Calu3 (cell line): ENCODE results near the gene VWA5A. TPM values are rescaled to one million over a fixed set of nuclear protein-coding genes. Genes with fewer than 3 reads are reported as not detected.

ENCODE experiments used
- Bru-seq: library from RNA; stranded (reverse); fragments of 400-500 nt; gene quantifications from one replicate; lab custom pipeline; 2021; lab: Mats Ljungman, UMichigan
- BruChase-seq, 2 experiments: library from RNA; stranded (reverse); fragments of 400-500 nt; gene quantifications; one replicate each; lab custom pipeline; 2021; lab: Mats Ljungman, UMichigan
- BruUV-seq: library from RNA; stranded (reverse); fragments of 400-500 nt; replicated peaks from 2 replicates; lab custom pipeline; 2021; lab: Mats Ljungman, UMichigan
- CTCF ChIA-PET: fragments of 300-600 bp; sonication (Branson Sonifier 250); formaldehyde crosslinking; loops from one replicate; lab custom pipeline; 2022; ENCODE audit warnings: antibody characterized with exemption; lab: Charles Lee
- DNase-seq: peaks from one replicate; pipeline ENCODE4 v3.0.0; 2022
- H3K27ac Mint-ChIP-seq: one replicate; pipeline ENCODE4 v1.8.0; 2022; ENCODE audit warnings: mixed read lengths; ENCODE audit not compliant: unreplicated experiment
- H3K27me3 Mint-ChIP-seq: one replicate; pipeline ENCODE4 v1.8.0; 2022; ENCODE audit warnings: mixed read lengths; ENCODE audit not compliant: unreplicated experiment
- H3K36me3 Mint-ChIP-seq: one replicate; pipeline ENCODE4 v1.8.0; 2022; ENCODE audit warnings: mild to moderate bottlenecking, moderate library complexity, mixed read lengths; ENCODE audit not compliant: insufficient read depth, unreplicated experiment
- H3K4me1 Mint-ChIP-seq: one replicate; pipeline ENCODE4 v1.8.0; 2022; ENCODE audit warnings: mild to moderate bottlenecking, low read depth, mixed read lengths; ENCODE audit not compliant: unreplicated experiment
- H3K4me3 Mint-ChIP-seq: one replicate; pipeline ENCODE4 v1.8.0; 2022; ENCODE audit warnings: mild to moderate bottlenecking, low read depth, moderate library complexity, mixed read lengths; ENCODE audit not compliant: unreplicated experiment
- H3K9me3 Mint-ChIP-seq: one replicate; pipeline ENCODE4 v1.8.0; 2022; ENCODE audit warnings: low read depth, mixed read lengths; ENCODE audit not compliant: unreplicated experiment
- intact Hi-C: fragments of 100-400 bp; cut with micrococcal nuclease; formaldehyde crosslinking; loops from one replicate; pipeline ENCODE4 v1.10.0; 2022; ENCODE audit not compliant: unreplicated experiment
- long read RNA-seq: library from polyadenylated mRNA; stranded (forward); transcript quantifications from one replicate; pipeline ENCODE4 v2.0.0, GENCODE V29; 2022
- total RNA-seq: library from RNA; stranded (reverse); gene quantifications from 2 replicates; pipeline ENCODE4 v1.2.3, GENCODE V29; 2022
- TF ChIP-seq, protein P1 (sequence below): fragments of 200-600 bp; IDR thresholded peaks from one replicate; pipeline ENCODE4 v1.8.0; 2022; ENCODE audit warnings: antibody characterized with exemption; ENCODE audit not compliant: unreplicated experiment

VWA5A gene, protein sequence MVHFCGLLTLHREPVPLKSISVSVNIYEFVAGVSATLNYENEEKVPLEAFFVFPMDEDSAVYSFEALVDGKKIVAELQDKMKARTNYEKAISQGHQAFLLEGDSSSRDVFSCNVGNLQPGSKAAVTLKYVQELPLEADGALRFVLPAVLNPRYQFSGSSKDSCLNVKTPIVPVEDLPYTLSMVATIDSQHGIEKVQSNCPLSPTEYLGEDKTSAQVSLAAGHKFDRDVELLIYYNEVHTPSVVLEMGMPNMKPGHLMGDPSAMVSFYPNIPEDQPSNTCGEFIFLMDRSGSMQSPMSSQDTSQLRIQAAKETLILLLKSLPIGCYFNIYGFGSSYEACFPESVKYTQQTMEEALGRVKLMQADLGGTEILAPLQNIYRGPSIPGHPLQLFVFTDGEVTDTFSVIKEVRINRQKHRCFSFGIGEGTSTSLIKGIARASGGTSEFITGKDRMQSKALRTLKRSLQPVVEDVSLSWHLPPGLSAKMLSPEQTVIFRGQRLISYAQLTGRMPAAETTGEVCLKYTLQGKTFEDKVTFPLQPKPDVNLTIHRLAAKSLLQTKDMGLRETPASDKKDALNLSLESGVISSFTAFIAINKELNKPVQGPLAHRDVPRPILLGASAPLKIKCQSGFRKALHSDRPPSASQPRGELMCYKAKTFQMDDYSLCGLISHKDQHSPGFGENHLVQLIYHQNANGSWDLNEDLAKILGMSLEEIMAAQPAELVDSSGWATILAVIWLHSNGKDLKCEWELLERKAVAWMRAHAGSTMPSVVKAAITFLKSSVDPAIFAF
- 1.9 and 3.3 TPM in 2 replicates for total RNA-seq
- percentile 29 among the genes with signal in this experiment for Bru-seq, nascent RNA
- BruChase-seq, experiment 1, labeled RNA remaining after a 6-hour chase: percentile 27 among the genes with signal in this experiment
- BruChase-seq, experiment 2, labeled RNA remaining after a 2-hour chase: percentile 20 among the genes with signal in this experiment
- long read RNA-seq, partial matches to known transcripts: 0 of 2 reads
- long read RNA-seq, other reads (novel, unspliced or antisense): 0 of 2 reads

DNA sequence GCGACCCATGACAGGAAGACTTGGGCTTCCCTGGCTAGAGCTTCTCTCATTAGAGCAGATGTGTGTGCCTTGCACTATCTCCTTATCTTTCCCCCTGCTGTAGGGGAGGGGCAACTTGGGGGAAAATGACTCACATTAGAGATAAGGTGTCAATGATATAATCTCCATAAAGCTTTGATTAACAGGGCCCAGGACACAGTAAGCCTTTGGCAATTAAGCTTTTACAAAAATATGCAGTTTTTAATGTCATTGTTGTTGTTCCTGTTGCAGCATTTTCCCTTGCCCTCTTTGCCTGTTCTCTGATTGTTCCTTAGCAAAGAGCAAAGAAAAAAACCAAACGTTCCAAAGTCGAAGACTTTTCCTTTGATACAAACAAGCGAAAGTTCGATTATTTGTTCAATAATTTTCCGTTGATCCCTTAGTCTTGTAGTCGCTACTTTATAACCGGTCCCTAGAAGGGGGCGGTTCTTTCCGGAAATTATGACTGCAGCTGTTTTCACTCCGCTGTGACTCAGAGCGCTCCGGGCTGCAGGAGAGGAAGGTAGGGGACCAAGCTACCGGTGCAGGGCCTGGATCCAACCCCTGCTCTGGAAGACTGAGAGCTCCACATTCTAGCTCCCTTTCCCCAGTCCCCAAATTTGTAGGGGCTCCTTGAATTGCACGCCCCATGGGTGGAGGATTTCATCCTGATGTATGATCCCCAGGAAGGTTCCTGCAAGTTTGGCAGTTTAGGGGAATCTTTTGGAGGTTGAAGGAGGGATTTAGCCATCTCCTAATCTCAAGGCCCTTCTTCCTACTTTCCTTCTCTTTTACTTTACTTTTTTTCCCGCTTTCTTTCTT, at the start of gene VWA5A:
TSS of gene VWA5A (plus strand) at position 509 of the 840 bp plus-strand sequence. CDS start 2,062 bp downstream, outside the sequence.
- TF ChIP-seq, protein P1, sequence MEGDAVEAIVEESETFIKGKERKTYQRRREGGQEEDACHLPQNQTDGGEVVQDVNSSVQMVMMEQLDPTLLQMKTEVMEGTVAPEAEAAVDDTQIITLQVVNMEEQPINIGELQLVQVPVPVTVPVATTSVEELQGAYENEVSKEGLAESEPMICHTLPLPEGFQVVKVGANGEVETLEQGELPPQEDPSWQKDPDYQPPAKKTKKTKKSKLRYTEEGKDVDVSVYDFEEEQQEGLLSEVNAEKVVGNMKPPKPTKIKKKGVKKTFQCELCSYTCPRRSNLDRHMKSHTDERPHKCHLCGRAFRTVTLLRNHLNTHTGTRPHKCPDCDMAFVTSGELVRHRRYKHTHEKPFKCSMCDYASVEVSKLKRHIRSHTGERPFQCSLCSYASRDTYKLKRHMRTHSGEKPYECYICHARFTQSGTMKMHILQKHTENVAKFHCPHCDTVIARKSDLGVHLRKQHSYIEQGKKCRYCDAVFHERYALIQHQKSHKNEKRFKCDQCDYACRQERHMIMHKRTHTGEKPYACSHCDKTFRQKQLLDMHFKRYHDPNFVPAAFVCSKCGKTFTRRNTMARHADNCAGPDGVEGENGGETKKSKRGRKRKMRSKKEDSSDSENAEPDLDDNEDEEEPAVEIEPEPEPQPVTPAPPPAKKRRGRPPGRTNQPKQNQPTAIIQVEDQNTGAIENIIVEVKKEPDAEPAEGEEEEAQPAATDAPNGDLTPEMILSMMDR: no peak
- CTCF ChIA-PET: interaction anchor here (0.5 to 1.4 kb wide), 2 partner anchors 80 to 561 kb away, joined by 3 read pairs; no protein-coding TSS in a partner anchor
- H3K4me3 Mint-ChIP-seq: peak within 1 kb of the TSS; percentile 71

DNA sequence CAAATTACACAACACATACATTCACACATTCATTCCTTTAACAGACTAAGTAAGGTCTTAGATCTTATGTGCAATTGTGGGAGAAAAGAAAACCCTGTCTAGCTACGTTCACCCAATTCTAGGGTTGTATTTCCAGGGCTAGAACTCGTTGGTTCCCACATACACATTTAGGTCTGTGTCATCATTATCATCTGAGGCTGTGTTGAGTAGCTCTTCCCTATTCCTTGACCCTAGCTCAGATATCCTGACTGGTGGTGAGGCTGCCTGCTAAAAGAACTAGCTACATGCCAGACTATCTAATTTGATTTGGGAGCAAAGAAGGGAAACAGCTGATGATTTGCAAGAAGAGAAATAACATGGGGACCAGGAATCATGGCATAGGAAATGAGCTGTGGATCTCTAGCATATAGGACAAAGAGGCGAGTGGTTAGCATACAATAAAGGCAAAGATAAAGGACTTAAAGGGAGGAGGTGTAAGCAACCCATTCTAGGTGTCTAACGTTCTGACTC, 46.6 kb upstream of the VWA5A start:
- no TSS peak for BruUV-seq
- H3K27ac Mint-ChIP-seq: no peak overlapping the region
- TF ChIP-seq, protein P1: no peak

More for the DNA sequence above, at the start of gene VWA5A:
- Mint-ChIP-seq H3K36me3 (no peaks in the 10 kb centered on the region), H3K27ac (peak within 1 kb of the TSS; percentile 76), H3K9me3 (no peaks in the 10 kb centered on the region), H3K27me3 (no peaks in the 10 kb centered on the region), H3K4me1 (peaks cover 9% of the 10 kb centered on the region)
- BruUV-seq: no TSS peak
- peak; percentile 53 for DNase-seq
- intact Hi-C loops: no loop called here

DNA sequence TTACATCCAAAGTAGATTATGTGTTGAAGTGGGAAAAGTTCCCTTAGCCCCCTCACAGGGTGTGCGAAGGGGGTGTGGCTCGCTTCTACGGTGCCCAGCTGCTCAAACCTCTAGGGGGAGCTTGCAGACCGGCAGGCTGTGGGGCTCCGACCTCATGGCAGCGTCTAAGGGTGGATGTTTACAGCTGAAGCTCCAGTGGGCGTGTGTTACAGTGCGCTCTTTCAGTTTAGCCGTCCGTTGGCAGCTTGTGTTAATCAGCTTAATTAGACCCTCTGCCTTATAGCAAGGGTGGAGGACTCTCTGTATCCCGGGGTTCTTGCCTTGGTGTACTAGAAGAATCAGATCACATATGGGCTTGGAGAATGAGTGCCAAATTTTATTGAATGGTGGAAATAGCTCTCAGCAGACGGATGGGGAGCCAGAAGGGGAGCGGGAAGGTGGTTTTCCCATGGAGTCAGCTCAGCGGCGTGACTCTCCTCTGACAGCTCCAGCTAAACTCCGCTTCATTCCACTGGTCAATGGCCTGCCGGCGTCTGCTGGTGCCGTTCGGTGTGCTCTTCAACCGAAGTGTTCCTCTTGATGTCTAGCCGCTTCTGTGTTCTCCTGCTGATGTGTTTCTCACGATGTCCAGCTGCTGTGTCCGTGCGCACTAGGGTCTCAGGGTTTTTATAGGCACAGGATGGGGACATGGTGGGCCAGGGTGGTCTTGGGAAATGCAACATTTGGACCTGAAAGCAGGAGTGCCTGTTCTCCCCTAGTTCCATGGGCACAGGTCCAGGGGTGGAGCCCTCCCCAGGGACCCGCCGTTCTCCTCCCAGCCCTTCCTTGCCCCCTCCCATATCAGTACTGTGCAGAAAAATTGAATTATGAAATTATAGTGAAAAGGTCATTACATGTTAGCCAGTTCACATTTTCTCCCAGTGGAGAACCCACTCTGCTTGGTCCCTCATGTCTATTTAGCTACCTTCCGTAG, 45.5 kb upstream of the VWA5A start:
- DNase-seq: peak; percentile 47
- no TSS peak for BruUV-seq
- Mint-ChIP-seq H3K36me3 (no peaks in the 10 kb centered on the region), H3K27me3 (peaks cover 30% of the 10 kb centered on the region), H3K4me3 (no peak overlapping the region), H3K9me3 (no peaks in the 10 kb centered on the region), H3K27ac (no peak overlapping the region), H3K4me1 (no peaks in the 10 kb centered on the region)
- CTCF ChIA-PET: interaction anchor here (0.9 to 1.5 kb wide), 2 partner anchors 16 to 507 kb away, joined by 3 read pairs; no protein-coding TSS in a partner anchor
- TF ChIP-seq, protein P1: no peak
- intact Hi-C loops: loop anchor here (2.0 kb wide), 1 partner anchor 517 kb away; no protein-coding TSS in a partner anchor

More for the DNA sequence above, 46.6 kb upstream of the VWA5A start:
- Mint-ChIP-seq H3K9me3 (no peaks in the 10 kb centered on the region), H3K4me3 (no peak overlapping the region), H3K36me3 (no peaks in the 10 kb centered on the region), H3K27me3 (peaks cover 30% of the 10 kb centered on the region), H3K4me1 (no peaks in the 10 kb centered on the region)
- intact Hi-C loops: no loop called here
- DNase-seq: no peak
- CTCF ChIA-PET: interaction anchor here (1.5 kb wide), 1 partner anchor 15 kb away, joined by 3 read pairs; no protein-coding TSS in a partner anchor
